OCI-LY7 (cell line): ENCODE data around the gene ABCC4. TPM values are rescaled to one million over a fixed set of nuclear protein-coding genes. Genes with fewer than 3 reads are reported as not detected.

Experiments used
- BruUV-seq: library from RNA; stranded (reverse); fragments of 400-500 nt; replicated peaks from 2 replicates; lab custom pipeline; 2021; lab: Mats Ljungman, UMichigan
- CTCF ChIA-PET: fragments of 300-600 bp; sonication (Branson Sonifier 250); formaldehyde crosslinking; loops from one replicate; lab custom pipeline; 2022; ENCODE audit warnings: antibody characterized with exemption; ENCODE audit not compliant: unreplicated experiment; lab: Charles Lee
- POLR2A ChIA-PET: fragments of 300-600 bp; sonication (Branson Sonifier 250); formaldehyde crosslinking; loops from one replicate; lab custom pipeline; 2022; ENCODE audit warnings: antibody characterized with exemption; lab: Charles Lee
- DNase-seq: peaks from one replicate; pipeline ENCODE4 v3.0.0-alpha.2; 2015; ENCODE audit warnings: low spot score
- H2AFZ ChIP-seq: fragments of 200-600 bp; sonication (generic), shearing (Covaris generic); 2 replicates; pipeline ENCODE4 v1.6.1; 2014; ENCODE audit warnings: mild to moderate bottlenecking, antibody characterized with exemption, low read length, moderate library complexity
- H3K27ac ChIP-seq: fragments of 200-600 bp; sonication (generic); 2 replicates; pipeline ENCODE4 v1.5.1; 2014; ENCODE audit warnings: mixed run types, low read depth, mild to moderate bottlenecking, moderate library complexity, low read length, inconsistent platforms; ENCODE audit not compliant: poor library complexity, severe bottlenecking
- H3K36me3 ChIP-seq: fragments of 200-600 bp; sonication (generic); 2 replicates; pipeline ENCODE4 v1.6.1; 2014; ENCODE audit warnings: mild to moderate bottlenecking, antibody characterized with exemption, low read length, moderate library complexity, mixed read lengths; ENCODE audit not compliant: insufficient read depth
- H3K4me1 ChIP-seq: fragments of 200-600 bp; sonication (generic); 2 replicates; pipeline ENCODE4 v1.5.1; 2014; ENCODE audit warnings: mild to moderate bottlenecking, low read length; ENCODE audit not compliant: insufficient read depth, poor library complexity, severe bottlenecking
- H3K4me2 ChIP-seq: fragments of 200-600 bp; sonication (generic); 2 replicates; pipeline ENCODE4 v1.6.1; 2014; ENCODE audit warnings: mild to moderate bottlenecking, low read length
- H3K4me3 ChIP-seq: fragments of 200-600 bp; sonication (generic); 2 replicates; pipeline ENCODE4 v1.5.1; 2014; ENCODE audit warnings: mild to moderate bottlenecking, low read depth, low read length; ENCODE audit not compliant: poor library complexity, severe bottlenecking
- H3K79me2 ChIP-seq: fragments of 200-600 bp; sonication (generic); 2 replicates; pipeline ENCODE4 v1.6.1; 2016; ENCODE audit warnings: low read depth, mild to moderate bottlenecking, low read length, moderate library complexity, mixed read lengths; ENCODE audit not compliant: insufficient read depth
- H3K9me2 ChIP-seq: fragments of 200-600 bp; sonication (generic); 2 replicates; pipeline ENCODE4 v1.6.1; 2016; ENCODE audit warnings: mild to moderate bottlenecking, low read length, mixed read lengths; ENCODE audit not compliant: insufficient read depth
- H3K9me3 ChIP-seq: fragments of 200-600 bp; sonication (generic); 2 replicates; pipeline ENCODE4 v1.6.1; 2014; ENCODE audit warnings: mild to moderate bottlenecking, mixed run types, low read length, mixed read lengths
- H4K20me1 ChIP-seq: fragments of 200-600 bp; sonication (generic); 2 replicates; pipeline ENCODE4 v1.6.1; 2014; ENCODE audit warnings: mild to moderate bottlenecking, antibody characterized with exemption, low read length, moderate library complexity, mixed read lengths; ENCODE audit not compliant: insufficient read depth
- CTCF ChIP-seq: fragments of 200-600 bp; sonication (generic); conservative IDR thresholded peaks from 2 replicates; pipeline ENCODE4 v1.5.1; 2014; ENCODE audit warnings: mild to moderate bottlenecking, antibody characterized with exemption, low read length, moderate library complexity, mixed read lengths
- EZH2phosphoT487 ChIP-seq: fragments of 200-600 bp; sonication (generic); IDR thresholded peaks from 2 replicates; pipeline ENCODE4 v1.6.1; 2018; ENCODE audit warnings: low read depth, borderline replicate concordance, mild to moderate bottlenecking, mixed run types, antibody characterized with exemption, low read length, moderate library complexity, mixed read lengths
- intact Hi-C: fragments of 100-400 bp; cut with micrococcal nuclease; formaldehyde crosslinking; loops from one replicate; pipeline ENCODE4 v1.10.0; 2022; ENCODE audit not compliant: unreplicated experiment
- total RNA-seq, 2 experiments: library from RNA; depleted of rRNA in 1 of 2; stranded (reverse); fragments of >200 nt in 1 of 2; shearing (Covaris generic) in 1 of 2; gene quantifications; 2 replicates each; pipeline ENCODE4 v1.2.3, GENCODE V29; 2014 to 2022

The ABCC4 gene
- total RNA-seq, 2 experiments from 2014 or later, result 7.3 to 7.8 TPM

GRCh38 chr13:95044452-95045205 is 256.6 kb downstream of the ABCC4 start:
- no peaks in the 10 kb centered on the region for H3K4me1 ChIP-seq
- H3K27ac ChIP-seq, result no peak overlapping the region
- H3K9me2 ChIP-seq, result no peaks in the 10 kb centered on the region
- H3K9me3 ChIP-seq, result no peaks in the 10 kb centered on the region
- ChIA-PET CTCF (no interaction called here), POLR2A (interaction anchor here (1.0 kb wide), 1 partner anchor 43 kb away, joined by 3 read pairs; no protein-coding TSS in a partner anchor)
- no peak overlapping the region for H3K4me3 ChIP-seq
- BruUV-seq, result no TSS peak
- no peak overlapping the region for H2AFZ ChIP-seq
- no peaks in the 10 kb centered on the region for H3K79me2 ChIP-seq
- DNase-seq, result no peak
- intact Hi-C loops, result no loop called here
- TF ChIP-seq EZH2phosphoT487 (no peak), CTCF (no peak)
- no peaks in the 10 kb centered on the region for H3K36me3 ChIP-seq
- no peak overlapping the region for H3K4me2 ChIP-seq
- H4K20me1 ChIP-seq, result no peaks in the 10 kb centered on the region

- ChIA-PET POLR2A (interaction anchor here (0.6 kb wide), 1 partner anchor 160 kb away, joined by 3 read pairs; no protein-coding TSS in a partner anchor), CTCF (no interaction called here)
- H2AFZ ChIP-seq, result no peak overlapping the region
- intact Hi-C loops, result no loop called here
- no peaks in the 10 kb centered on the region for H3K79me2 ChIP-seq
- no peaks in the 10 kb centered on the region for H3K9me3 ChIP-seq
- no peaks in the 10 kb centered on the region for H3K36me3 ChIP-seq
- DNase-seq, result no peak
- no peak for TF ChIP-seq CTCF
- TF ChIP-seq EZH2phosphoT487, result no peak
- no peak overlapping the region for H3K27ac ChIP-seq
- no TSS peak for BruUV-seq
- H3K9me2 ChIP-seq, result no peaks in the 10 kb centered on the region
- H4K20me1 ChIP-seq, result no peaks in the 10 kb centered on the region
- H3K4me2 ChIP-seq, result no peak overlapping the region
- H3K4me3 ChIP-seq, result no peak overlapping the region
- no peaks in the 10 kb centered on the region for H3K4me1 ChIP-seq
These were observed 261.8 kb downstream of the ABCC4 start for GRCh38 chr13:95039415-95039814.

- Histone ChIP-seq H3K79me2 (no peaks in the 10 kb centered on the region), H3K27ac (no peak overlapping the region), H2AFZ (no peak overlapping the region), H3K4me1 (no peaks in the 10 kb centered on the region), H3K4me3 (no peak overlapping the region), H3K4me2 (no peak overlapping the region), H3K9me3 (no peaks in the 10 kb centered on the region), H4K20me1 (no peaks in the 10 kb centered on the region), H3K9me2 (no peaks in the 10 kb centered on the region), H3K36me3 (no peaks in the 10 kb centered on the region)
- no TSS peak for BruUV-seq
- ChIA-PET CTCF (no interaction called here), POLR2A (no interaction called here)
- intact Hi-C loops, result no loop called here
- no peak for TF ChIP-seq EZH2phosphoT487
- no peak for TF ChIP-seq CTCF
- no peak for DNase-seq
These were observed 262.3 kb downstream of the ABCC4 start for GRCh38 chr13:95038949-95039348.
